NCI-H1436 treated with DMSO at 0.1 percent for 48 hours (cell line): ENCODE results near the gene CSGALNACT2.
"Not testable (repeated sequence)": the region's sequence is repeated elsewhere in the genome, so short reads cannot be mapped to it uniquely, and the experiment has no call there.

Experiments used
- DNase-seq: peaks from one replicate; lab custom pipeline; 2025; lab: John Stamatoyannopoulos, UW

Gene CSGALNACT2

DNA sequence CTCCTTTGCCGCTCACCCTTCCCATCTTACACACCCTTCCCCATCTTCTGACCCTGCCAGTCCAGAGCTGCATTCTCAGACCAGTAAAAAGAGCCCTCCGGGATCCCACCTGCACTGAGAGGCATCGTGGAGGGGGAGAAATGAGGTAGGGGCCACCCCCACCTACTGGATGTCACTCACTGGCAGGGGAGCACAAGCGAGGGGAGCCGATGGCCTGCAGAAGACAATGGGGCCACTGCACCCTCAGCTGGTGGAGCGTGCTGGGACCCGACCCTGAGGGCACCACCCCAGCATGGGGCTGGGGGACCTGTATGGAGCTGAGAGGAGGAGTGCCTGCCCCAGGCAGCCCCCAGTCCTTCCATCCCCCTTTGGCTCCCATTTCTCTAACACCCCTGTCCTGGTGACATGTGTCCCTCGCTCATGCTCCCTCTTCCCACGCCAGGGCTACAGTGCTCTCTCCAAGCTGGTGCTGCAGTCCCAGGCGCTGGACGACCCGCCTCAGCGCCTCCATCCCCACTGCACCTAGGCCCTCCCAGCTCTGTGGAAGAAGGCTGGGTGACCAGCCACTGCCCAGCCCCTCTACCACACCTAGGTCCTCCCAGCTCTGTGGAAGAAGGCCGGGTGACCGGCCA, 78.8 kb downstream of the CSGALNACT2 start:
- DNase-seq = no peak

DNA sequence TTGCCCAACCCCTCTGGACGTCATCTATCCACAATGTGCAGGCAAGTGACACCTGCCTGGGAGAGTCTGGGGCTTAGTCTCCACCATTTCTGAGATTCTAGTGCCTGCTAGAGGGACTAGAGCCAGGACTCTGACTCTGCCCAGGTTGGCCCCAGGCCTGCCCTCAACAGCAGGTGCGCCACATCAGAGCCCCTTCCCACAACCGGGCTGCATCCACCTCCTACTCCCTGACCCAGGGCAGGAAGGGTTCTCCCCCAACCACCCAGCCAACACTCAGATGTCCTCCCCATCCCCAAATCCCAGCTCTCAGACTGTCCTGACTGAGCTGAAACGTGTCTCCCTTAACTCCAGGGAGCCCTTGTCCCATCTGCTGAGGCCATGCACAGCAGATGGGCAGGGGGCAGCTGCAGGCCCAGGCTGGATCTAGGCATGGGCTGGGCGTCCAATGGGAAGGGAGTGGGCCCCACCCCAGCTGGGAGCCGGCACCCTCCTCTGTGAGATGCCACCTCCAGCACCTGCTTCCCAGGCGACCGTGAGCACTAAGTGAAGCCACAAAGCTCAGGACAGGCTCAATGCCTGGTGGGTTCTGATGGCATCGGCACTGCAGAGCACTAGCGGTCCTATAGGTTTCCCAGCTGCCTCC, 79.4 kb downstream of the CSGALNACT2 start:
- no peak for DNase-seq

DNA sequence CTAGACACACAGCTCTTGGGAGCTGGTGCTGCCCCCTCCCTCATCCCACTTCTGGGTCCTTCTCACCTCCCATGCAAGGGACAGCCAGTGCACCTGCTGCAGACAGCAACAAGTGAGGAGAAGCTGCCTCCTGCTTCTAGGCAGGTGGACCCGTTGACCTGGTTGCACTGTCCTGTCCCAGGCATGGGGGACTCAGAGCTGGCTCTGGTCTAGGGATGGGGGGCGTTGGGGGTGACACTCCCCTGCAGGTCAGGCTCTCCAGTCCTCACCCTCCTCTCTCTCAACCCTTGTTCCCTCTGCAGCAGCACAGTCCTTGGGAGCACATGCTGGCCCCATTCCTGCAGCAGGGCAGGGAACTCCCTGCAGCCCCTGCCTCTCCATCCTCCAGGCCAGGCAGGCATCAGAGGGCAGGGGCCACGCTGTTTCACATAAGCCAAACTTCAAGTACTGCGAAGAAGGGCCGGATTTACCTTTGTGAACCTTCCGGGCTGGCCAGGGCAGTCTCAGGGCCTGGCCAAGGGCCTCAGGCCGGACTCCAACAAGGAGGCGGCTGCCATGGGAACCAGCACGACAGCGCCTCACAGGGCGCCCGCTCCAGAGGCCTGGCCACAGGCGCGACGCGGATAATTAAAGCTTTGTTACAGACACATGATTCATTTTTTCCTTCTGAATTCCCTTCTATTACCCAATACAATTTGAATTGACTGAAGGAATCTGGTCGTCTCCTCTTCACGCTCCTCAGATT, 80.1 kb downstream of the CSGALNACT2 start:
- no peak for DNase-seq

DNA sequence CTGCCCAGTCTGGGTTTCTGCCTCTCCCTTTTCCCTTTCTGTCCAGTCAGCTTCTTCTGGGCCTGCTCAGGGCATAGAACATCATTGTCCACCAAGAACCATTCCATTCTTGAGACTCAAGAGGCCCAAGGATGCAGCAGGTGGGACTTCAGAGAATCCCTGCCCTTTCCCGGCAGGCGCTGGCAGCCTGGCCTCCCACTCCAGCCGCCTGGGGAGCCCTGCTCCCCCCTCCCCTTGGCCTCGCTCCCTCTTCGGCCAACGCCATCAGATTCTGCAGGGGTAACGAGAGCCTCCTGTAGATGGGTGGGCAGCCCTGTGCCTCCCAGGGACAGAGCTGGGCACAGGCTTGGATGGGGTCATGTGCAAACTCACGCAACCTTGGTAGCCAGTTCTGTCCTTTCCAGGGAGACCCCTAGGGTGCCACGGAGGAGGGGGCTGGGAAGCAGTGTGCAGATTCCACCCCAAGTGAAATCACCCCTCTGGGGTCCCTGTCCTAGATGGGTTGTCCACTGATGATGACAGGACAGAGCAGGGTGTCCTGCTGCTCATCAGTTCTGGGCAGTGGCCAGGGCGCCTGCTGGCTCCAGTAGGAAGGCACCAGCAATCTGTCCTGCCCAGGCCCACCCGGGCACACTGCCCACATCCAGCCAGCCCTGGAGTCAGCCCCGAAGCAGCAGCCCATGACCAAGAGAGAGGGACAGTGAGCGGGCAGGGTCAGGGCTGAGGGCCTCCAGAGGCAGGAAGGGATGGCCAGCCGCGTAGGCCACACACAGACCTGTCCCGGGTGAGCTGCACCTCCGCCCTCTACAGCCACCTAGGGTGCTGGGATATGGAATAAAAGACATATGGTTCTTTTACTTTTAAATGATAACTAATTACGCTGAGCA, 80.9 kb downstream of the CSGALNACT2 start:
- no peak for DNase-seq

DNA sequence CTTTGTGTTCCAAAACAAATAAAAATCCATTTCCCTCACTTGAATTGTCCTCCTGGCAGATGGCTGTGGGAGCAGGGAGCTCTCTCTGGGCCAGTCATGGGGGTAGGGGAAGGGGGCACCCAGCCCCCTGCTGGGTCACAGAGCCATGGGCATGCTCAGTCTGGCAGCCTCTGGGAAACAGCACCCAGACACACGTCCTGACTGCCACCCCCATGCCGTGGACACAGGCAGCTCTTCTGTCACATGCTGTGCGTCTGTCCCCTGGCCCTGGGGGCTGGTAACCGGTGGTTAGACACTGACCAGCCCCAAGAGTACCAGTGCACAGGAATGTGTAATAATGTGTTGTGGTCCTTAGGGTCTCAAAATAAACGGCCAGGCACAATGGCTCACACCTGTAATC, 81.6 kb downstream of the CSGALNACT2 start:
- no peak for DNase-seq

DNA sequence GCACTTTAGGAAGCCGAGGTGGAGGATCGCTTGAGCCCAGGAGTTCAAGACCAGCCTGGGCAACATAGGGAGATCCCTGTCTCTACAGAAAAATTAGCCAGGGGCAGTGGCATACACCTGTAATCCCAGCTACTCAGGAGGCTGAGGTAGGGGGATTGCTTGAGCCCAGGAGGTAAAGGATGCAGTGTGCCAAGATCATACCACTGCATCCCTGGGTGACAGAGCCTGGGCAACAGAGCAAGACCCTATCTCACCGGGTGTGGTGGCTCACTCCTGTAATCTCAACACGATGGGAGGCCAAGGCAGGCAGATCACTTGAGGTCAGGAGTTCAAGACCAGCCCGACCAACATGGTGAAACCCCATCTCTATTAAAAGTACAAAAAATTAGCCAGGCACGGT, 82.0 kb downstream of the CSGALNACT2 start:
- not testable (repeated sequence) for DNase-seq

DNA sequence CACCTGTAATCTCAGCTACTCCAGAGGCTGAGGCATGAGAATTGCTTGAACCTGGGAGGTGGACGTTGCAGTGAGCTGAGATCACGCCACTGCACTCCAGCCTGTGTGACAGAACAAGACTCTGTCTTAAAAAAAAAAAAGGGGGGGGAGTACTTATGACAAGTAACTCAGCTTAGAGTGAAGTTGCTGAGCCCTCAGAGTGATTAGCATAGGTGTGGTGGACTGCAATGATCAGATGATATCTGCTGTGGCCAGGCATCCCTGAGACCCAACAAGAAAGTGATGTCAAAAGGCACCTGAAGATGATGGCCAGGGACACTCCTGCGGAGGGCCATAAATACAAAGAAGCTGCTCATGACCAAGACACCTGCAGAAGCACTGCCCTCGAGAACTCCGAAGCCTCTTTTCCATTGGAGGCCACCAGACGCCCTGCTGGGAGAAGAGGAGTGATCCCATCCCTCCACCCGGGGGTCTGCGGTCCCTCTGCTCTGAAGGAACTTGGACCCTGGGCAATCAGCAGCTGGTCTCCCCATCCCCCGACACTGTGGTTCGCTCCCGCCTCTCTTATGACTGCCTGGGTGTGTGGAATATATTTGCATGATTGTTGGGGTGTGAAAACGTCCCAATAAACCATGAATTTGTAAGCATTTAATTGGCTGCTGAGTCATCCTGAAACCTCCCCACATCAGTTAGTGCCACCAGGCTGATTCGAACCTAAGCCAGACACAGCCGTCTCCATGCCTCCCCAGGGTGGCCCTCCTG, 82.6 kb downstream of the CSGALNACT2 start:
- DNase-seq = no peak

DNA sequence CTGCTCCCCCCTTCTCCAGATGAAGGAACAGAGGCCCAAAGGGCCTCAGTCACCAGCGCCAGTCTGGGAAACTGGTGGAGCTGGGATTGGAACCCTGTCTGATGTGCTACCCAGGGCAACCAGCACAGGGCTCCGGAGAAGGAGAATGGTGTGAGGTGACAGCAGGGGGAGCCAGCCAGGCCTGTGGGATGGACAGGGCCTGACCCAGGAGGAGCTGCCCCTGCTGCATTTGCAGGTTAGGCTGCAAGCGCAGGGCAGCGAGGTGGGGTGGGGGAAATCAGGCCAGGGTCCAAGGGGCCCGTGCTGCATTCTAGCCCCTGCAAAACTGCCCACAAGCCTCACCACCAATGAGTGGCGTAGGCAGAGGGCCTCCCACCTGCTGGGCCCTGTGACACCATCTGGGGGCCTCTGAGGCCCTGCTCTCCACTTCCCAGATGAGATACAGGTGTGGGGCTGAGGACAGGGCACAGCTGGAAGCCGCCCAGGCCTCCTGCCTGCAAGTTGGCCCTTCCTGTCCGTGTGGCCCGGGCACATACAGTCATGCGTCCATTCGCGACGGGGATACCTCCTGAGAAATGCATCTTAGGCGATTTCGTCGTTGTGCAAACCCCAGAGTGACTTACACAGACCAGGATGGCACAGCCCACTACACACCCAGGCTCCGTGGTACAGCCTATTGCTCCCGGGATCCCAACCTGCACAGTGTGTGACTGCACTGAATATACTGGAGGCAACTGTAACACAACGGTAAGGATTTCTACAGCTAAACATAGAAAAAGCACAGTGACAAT, 83.4 kb downstream of the CSGALNACT2 start:
- no peak for DNase-seq

DNA sequence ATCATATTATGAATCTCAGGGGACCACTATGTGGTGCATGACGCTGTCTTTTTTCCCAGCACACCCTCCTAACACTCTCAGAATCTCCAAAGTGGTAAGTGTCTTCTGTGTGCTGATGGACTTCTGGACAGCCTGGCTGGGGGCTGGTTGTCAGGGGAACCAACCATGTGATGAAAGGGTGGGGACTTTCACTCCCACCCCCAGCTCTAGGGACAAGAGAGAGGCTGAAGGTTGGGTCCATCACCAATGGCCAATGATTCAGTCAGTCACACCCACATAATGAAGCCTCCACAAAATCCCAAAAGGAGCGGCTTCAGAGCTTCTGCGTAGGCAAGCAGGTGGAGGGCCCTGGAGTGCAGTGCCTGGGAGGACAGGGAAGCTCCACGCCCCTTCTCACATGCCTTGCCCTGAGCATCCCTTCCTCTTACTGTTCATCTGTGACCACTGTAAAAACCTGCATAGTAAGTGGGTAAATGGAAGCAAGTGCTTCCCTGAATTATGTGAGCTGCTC, 84.0 kb downstream of the CSGALNACT2 start:
- DNase-seq = no peak

DNA sequence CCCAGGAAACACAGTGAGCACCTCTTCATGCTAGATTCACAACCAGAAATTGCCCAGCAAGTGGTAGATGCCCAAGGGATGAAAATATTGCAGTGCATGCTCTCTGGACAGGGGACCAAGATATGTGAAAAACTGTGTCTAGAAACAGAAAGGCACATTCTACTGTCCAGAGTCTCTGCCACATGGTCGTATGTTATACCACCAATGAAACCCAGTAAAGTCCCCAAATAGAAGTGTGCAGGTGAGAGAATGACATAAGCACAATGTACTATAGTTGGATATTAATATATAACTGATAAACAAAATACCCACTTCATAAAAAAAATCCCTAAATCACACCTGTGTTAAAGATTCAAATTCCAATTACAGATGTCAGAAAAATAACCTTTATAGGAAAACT, 84.8 kb downstream of the CSGALNACT2 start:
- no peak for DNase-seq

DNA sequence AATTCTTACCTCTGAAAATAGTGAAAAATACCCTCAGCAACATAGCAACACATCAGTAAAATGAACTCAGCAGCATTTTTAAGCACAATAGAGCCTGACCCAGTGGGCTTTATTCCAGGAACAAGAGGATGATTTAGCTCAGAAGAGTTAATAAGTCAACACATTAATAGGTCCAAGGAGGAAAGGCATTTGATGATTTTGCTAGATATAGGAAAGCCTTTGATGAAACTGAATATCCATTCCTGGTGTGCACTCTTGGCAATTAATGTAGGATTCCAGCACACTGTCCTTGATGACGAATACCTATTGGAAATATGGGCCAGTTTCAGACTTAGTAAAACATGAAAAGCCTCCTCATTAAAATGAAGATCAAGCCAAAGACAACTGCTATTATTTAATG, 86.1 kb downstream of the CSGALNACT2 start:
- DNase-seq = no peak

DNA sequence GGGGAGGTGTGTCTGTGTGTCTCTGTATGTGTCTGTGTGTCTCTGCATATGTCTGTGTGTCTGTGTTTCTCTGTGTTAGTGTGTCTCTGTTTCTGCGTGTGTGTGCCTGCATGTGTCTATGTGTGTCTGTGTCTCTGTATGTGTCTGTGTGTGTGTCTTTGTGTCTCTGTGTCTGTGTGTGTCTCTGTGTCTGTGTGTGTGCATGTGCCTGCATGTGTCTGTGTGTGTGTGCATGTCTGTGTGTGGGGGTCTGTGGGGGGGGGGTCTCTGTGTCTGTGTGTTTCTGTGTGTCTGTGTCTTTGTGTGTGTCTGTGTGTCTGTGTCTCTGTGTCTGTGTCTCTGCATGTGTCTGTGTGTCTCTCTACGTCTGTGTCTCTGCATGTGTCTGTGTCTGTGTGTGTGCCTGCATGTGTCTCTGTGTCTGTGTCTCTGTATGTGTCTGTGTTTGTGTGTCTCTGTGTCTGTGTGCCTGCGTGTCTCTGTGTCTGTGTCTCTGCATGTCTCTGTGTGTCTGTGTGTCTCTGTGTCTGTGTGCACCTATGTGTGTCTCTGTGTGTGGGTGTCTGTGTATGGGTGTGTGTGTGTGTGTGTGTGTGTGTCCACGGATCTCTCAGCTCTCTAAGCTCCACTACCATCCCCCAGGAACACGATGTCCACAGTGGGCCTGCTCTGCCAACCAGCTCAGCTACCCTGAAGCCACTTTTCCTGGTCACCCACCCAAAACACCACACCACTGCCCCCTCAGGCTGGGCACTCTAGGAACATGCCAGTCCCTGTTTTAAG, 87.0 kb downstream of the CSGALNACT2 start:
- no peak for DNase-seq

DNA sequence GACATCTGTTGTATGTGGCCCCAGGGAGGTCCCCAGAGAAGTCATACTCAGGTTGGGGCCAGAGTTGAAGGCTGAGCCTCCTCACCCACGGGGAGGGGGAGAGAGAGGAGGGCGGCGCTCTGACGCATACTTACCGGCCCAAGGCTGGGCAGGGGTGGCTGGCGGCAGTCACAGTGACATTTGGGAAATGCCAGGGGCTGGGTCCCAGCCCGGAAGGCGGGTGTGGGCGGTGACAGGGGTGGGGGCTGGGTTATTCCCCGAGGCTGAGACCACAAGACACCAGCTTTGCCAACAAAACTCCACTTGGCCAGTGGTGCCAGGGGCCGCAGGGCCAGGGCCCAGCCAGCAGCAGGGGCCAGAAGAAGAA, 87.5 kb downstream of the CSGALNACT2 start:
- no peak for DNase-seq

DNA sequence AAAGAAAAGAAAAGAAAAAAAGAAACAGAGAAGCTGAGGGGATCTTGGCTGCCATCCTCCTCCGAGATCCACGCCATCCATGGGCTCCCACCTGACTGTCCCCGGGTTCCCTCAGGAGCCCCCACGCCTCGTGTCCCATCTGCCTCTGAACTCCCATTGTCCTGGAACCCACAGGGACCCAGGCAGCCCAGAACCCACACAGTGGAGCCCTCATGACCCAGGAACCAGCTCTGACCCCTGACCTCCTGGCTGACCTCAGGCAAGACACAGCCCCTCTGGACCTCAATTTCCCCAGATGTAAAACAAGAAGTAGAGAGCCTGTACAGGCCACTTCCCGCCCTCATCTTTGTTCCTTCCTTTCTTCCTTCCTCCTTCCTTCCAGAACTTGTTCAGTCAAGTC, 88.2 kb downstream of the CSGALNACT2 start:
- DNase-seq = no peak

DNA sequence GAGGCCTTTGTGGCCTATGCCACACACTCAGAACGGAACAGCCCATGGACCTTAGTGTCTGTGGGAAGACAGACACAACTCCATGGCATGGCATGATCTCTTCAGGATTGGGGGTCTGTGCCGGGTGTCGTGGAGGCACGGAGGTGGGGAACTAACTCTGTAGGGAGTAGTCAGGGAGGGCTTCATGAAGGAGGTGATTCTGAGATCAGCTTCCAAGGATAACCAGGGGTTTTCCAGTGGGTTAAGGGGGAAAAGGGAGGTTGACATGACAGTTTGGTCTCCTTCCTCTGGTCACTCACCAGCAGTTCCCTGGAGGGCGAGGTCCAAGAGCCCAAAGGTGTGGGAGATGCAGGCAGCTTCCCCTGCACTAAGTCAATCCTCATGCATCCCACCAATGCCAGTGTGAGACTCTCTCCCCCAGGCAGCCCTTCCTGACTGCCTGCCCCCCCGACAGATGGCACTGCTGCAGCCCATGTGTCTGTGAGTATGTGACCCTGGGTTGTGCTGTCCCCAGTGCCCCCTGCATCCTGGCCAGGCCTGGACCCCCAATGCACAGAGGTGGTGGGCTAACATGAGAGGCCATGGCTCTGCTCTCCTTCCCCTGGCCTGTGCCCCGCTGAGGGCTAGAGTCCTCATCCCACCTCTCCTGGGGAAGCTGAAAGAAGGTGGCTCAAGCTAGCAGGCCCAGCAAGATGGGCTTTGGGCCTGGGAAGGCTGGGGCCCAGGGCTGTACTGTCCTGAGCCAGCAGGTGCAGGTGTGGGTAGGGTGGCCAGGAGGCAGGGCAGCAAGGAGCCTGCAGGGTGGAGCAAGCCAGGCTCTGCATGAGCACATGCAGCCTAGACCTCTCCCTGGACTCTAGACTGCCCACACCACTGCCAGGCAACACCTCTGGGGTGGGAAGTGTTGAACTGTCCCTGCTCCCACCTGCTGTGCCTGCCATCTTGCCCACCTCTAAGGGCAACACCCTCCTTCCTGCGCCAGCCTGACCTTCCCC, 88.9 kb downstream of the CSGALNACT2 start:
- no peak for DNase-seq

DNA sequence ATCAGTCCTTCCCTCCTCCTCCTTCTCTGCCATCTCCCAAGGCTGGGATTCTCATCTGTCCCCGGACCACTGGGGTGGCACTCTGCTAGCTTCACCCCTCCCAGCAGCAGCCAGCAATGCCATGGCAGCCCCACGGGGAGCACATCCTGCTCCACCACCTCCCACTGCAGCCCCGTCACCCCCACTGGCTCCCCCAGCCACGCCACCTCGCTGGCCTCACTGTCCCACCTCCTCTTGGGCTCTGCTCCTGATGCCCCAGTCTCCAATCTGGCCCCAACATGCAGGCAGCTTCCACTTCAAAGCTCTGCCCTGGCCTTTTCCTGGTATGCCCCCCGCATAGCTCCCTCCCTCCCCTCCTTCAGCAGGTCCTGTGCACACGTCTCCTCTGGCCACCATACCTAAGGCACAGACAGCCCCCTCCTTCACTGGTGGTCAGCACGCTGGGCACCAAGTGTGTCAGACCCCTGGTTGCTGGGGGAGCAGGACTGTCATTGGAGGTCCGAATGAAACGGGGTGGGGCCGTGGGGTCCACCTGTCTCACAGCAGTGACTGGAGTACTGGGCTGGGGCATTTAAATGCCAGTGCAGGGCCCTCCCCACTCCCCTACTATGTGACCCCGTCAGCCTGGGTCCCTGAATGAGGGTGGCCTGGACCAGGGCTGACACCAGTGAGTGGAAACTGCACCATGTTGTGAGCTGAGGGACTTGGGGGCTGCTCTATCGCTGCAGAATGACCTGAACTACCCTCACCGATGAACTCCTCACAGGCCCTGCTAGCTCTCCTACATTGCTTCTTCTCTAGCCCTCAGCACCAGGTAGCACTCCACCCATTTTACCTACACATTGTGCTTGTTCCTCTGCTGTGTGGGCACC, 89.9 kb downstream of the CSGALNACT2 start:
- no peak for DNase-seq

DNA sequence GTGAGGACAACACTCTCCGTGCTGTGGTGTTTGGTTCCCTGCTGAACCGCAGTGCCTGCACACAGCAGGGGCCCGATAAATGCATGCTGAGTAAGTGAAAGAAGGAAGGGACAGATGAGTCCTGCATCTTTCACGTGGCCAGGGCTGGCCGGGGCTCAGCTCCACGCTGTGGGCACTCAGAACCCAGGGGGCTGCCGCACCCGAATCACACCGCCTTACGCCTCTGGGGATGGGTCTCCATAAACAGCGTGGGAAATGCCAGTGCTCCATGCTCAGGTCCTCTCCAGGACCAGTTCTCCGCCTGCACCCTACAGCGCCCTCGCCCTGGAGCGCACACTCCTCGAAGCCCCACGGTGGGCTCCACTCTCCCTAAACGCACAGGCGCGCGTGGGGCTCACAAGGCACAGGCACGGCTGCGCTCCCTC, 90.5 kb downstream of the CSGALNACT2 start:
- DNase-seq = no peak
